ENCODE results near the gene HS6ST1.

The HS6ST1 gene

GRCh38 chr2:128304330-128304714, 14.3 kb downstream of the HS6ST1 start:
- Histone ChIP-seq H3K9me3 (ENCODE audit: control insufficient read depth, low read length) (no peaks in the 10 kb centered on the region), H3K4me3 (ENCODE audit: insufficient read depth, low read depth, low read length) (no peak overlapping the region), H3K27ac (ENCODE audit: insufficient read depth, low read depth, low read length, poor library complexity, severe bottlenecking) (no peak overlapping the region), H3K36me3 (ENCODE audit: control insufficient read depth, insufficient read depth, low read length) (no peaks in the 10 kb centered on the region), H3K27me3 (ENCODE audit: control insufficient read depth, insufficient read depth, low read length, poor library complexity, severe bottlenecking) (no peaks in the 10 kb centered on the region), H3K4me1 (ENCODE audit: control insufficient read depth, insufficient read depth, low read length) (peaks cover 27% of the 10 kb centered on the region)
- 93 to 96% methylated on average over 5 of the region's 5 CpGs for WGBS, 2 experiments

- peaks cover 27% of the 10 kb centered on the region for H3K4me1 ChIP-seq (ENCODE audit: control insufficient read depth, insufficient read depth, low read length)
- no peaks in the 10 kb centered on the region for H3K27me3 ChIP-seq (ENCODE audit: control insufficient read depth, insufficient read depth, low read length, poor library complexity, severe bottlenecking)
- H3K4me3 ChIP-seq (ENCODE audit: insufficient read depth, low read depth, low read length), result no peak overlapping the region
- no peak overlapping the region for H3K27ac ChIP-seq (ENCODE audit: insufficient read depth, low read depth, low read length, poor library complexity, severe bottlenecking)
- no peaks in the 10 kb centered on the region for H3K36me3 ChIP-seq (ENCODE audit: control insufficient read depth, insufficient read depth, low read length)
- no peaks in the 10 kb centered on the region for H3K9me3 ChIP-seq (ENCODE audit: control insufficient read depth, low read length)
- WGBS, 2 experiments, result 93 to 95% methylated on average over 8 of the region's 8 CpGs
These were observed 14.8 kb downstream of the HS6ST1 start for GRCh38 chr2:128303911-128304310.

GRCh38 chr2:128303095-128303791, 15.4 kb downstream of the HS6ST1 start:
- Histone ChIP-seq H3K36me3 (ENCODE audit: control insufficient read depth, insufficient read depth, low read length) (no peaks in the 10 kb centered on the region), H3K27me3 (ENCODE audit: control insufficient read depth, insufficient read depth, low read length, poor library complexity, severe bottlenecking) (no peaks in the 10 kb centered on the region), H3K4me3 (ENCODE audit: insufficient read depth, low read depth, low read length) (no peak overlapping the region), H3K4me1 (ENCODE audit: control insufficient read depth, insufficient read depth, low read length) (peaks cover 27% of the 10 kb centered on the region), H3K9me3 (ENCODE audit: control insufficient read depth, low read length) (no peaks in the 10 kb centered on the region), H3K27ac (ENCODE audit: insufficient read depth, low read depth, low read length, poor library complexity, severe bottlenecking) (no peak overlapping the region)
- 94 to 96% methylated on average over 9 of the region's 9 CpGs for WGBS, 2 experiments

GRCh38 chr2:128302744-128303067, 16.0 kb downstream of the HS6ST1 start:
- 89 to 92% methylated on average over 8 of the region's 8 CpGs for WGBS, 2 experiments
- Histone ChIP-seq H3K27me3 (ENCODE audit: control insufficient read depth, insufficient read depth, low read length, poor library complexity, severe bottlenecking) (no peaks in the 10 kb centered on the region), H3K4me1 (ENCODE audit: control insufficient read depth, insufficient read depth, low read length) (peaks cover 27% of the 10 kb centered on the region), H3K4me3 (ENCODE audit: insufficient read depth, low read depth, low read length) (no peak overlapping the region), H3K36me3 (ENCODE audit: control insufficient read depth, insufficient read depth, low read length) (no peaks in the 10 kb centered on the region), H3K9me3 (ENCODE audit: control insufficient read depth, low read length) (no peaks in the 10 kb centered on the region), H3K27ac (ENCODE audit: insufficient read depth, low read depth, low read length, poor library complexity, severe bottlenecking) (no peak overlapping the region)

GRCh38 chr2:128302011-128302743, 16.5 kb downstream of the HS6ST1 start:
- Histone ChIP-seq H3K27me3 (ENCODE audit: control insufficient read depth, insufficient read depth, low read length, poor library complexity, severe bottlenecking) (no peaks in the 10 kb centered on the region), H3K4me3 (ENCODE audit: insufficient read depth, low read depth, low read length) (no peak overlapping the region), H3K36me3 (ENCODE audit: control insufficient read depth, insufficient read depth, low read length) (no peaks in the 10 kb centered on the region), H3K9me3 (ENCODE audit: control insufficient read depth, low read length) (no peaks in the 10 kb centered on the region), H3K27ac (ENCODE audit: insufficient read depth, low read depth, low read length, poor library complexity, severe bottlenecking) (no peak overlapping the region), H3K4me1 (ENCODE audit: control insufficient read depth, insufficient read depth, low read length) (peaks cover 27% of the 10 kb centered on the region)
- WGBS, 2 experiments, result 90 to 93% methylated on average over 8 of the region's 8 CpGs

- Histone ChIP-seq H3K27ac (ENCODE audit: insufficient read depth, low read depth, low read length, poor library complexity, severe bottlenecking) (no peak overlapping the region), H3K36me3 (ENCODE audit: control insufficient read depth, insufficient read depth, low read length) (no peaks in the 10 kb centered on the region)
- WGBS, 2 experiments, result 90 to 91% methylated on average over 13 of the region's 13 CpGs
These were observed 17.1 kb downstream of the HS6ST1 start for GRCh38 chr2:128301501-128301966.

GRCh38 chr2:128301021-128301420, 17.6 kb downstream of the HS6ST1 start:
- Histone ChIP-seq H3K36me3 (ENCODE audit: control insufficient read depth, insufficient read depth, low read length) (no peaks in the 10 kb centered on the region), H3K27me3 (ENCODE audit: control insufficient read depth, insufficient read depth, low read length, poor library complexity, severe bottlenecking) (no peaks in the 10 kb centered on the region), H3K27ac (ENCODE audit: insufficient read depth, low read depth, low read length, poor library complexity, severe bottlenecking) (no peak overlapping the region), H3K4me3 (ENCODE audit: insufficient read depth, low read depth, low read length) (no peak overlapping the region), H3K9me3 (ENCODE audit: control insufficient read depth, low read length) (no peaks in the 10 kb centered on the region), H3K4me1 (ENCODE audit: control insufficient read depth, insufficient read depth, low read length) (peaks cover 17% of the 10 kb centered on the region)
- WGBS, 2 experiments, result 85 to 86% methylated on average over 8 of the region's 8 CpGs

More at GRCh38 chr2:128301501-128301966, 17.1 kb downstream of the HS6ST1 start:
- Histone ChIP-seq H3K4me3 (ENCODE audit: insufficient read depth, low read depth, low read length) (no peak overlapping the region), H3K27me3 (ENCODE audit: control insufficient read depth, insufficient read depth, low read length, poor library complexity, severe bottlenecking) (no peaks in the 10 kb centered on the region), H3K4me1 (ENCODE audit: control insufficient read depth, insufficient read depth, low read length) (peaks cover 22% of the 10 kb centered on the region), H3K9me3 (ENCODE audit: control insufficient read depth, low read length) (no peaks in the 10 kb centered on the region)

- Histone ChIP-seq H3K27me3 (ENCODE audit: control insufficient read depth, insufficient read depth, low read length, poor library complexity, severe bottlenecking) (no peaks in the 10 kb centered on the region), H3K36me3 (ENCODE audit: control insufficient read depth, insufficient read depth, low read length) (no peaks in the 10 kb centered on the region), H3K4me3 (ENCODE audit: insufficient read depth, low read depth, low read length) (no peak overlapping the region), H3K27ac (ENCODE audit: insufficient read depth, low read depth, low read length, poor library complexity, severe bottlenecking) (no peak overlapping the region), H3K4me1 (ENCODE audit: control insufficient read depth, insufficient read depth, low read length) (peaks cover 11% of the 10 kb centered on the region), H3K9me3 (ENCODE audit: control insufficient read depth, low read length) (no peaks in the 10 kb centered on the region)
- 92 to 93% methylated on average over 23 of the region's 23 CpGs for WGBS, 2 experiments
These were observed 18.3 kb downstream of the HS6ST1 start for GRCh38 chr2:128300151-128301020.

- H3K27ac ChIP-seq (ENCODE audit: insufficient read depth, low read depth, low read length, poor library complexity, severe bottlenecking), result no peak overlapping the region
- no peaks in the 10 kb centered on the region for H3K27me3 ChIP-seq (ENCODE audit: control insufficient read depth, insufficient read depth, low read length, poor library complexity, severe bottlenecking)
- no peaks in the 10 kb centered on the region for H3K9me3 ChIP-seq (ENCODE audit: control insufficient read depth, low read length)
- WGBS, 2 experiments, result 88 to 89% methylated on average over 11 of the region's 11 CpGs
- peaks cover 8% of the 10 kb centered on the region for H3K4me1 ChIP-seq (ENCODE audit: control insufficient read depth, insufficient read depth, low read length)
- H3K36me3 ChIP-seq (ENCODE audit: control insufficient read depth, insufficient read depth, low read length), result no peaks in the 10 kb centered on the region
- H3K4me3 ChIP-seq (ENCODE audit: insufficient read depth, low read depth, low read length), result no peak overlapping the region
These were observed 19.0 kb downstream of the HS6ST1 start for GRCh38 chr2:128299628-128300027.

All from ectodermal cell (in vitro differentiated cells).